ENCODE data around the gene RPL27A. TPM values are rescaled to one million over a fixed set of nuclear protein-coding genes. Genes with fewer than 3 reads are reported as not detected.

Gene RPL27A
- total and polyA plus RNA-seq, 3 experiments from 2014 or later = 1,148 to 3,471 (median 1,170) TPM

GRCh38 chr11:8720868-8721608 is 38.4 kb downstream of the RPL27A start:
- no peaks in the 10 kb centered on the region for H3K4me1 ChIP-seq (ENCODE audit: insufficient read depth, low read length)
- H3K9me3 Mint-ChIP-seq = no peaks in the 10 kb centered on the region
- H3K36me3 Mint-ChIP-seq = peaks cover 0 to 2% (median 0%) of the 10 kb centered on the region in 3 donors
- no peaks in the 10 kb centered on the region for H3K27me3 ChIP-seq (ENCODE audit: insufficient read depth, low read length, poor library complexity, severe bottlenecking)
- DNase-seq = no peak
- H3K36me3 ChIP-seq (ENCODE audit: insufficient read depth, low read length) = no peaks in the 10 kb centered on the region
- H3K27ac ChIP-seq (ENCODE audit: low read depth, low read length) = no peak overlapping the region
- peaks cover 11 to 23% of the 10 kb centered on the region in 2 donors for H3K27me3 Mint-ChIP-seq
- no peak overlapping the region for H3K4me3 Mint-ChIP-seq
- CTCF ChIA-PET = no interaction called here
- no peak overlapping the region for H3K4me3 ChIP-seq (ENCODE audit: low read length)
- POLR2A ChIA-PET = no interaction called here
- no peaks in the 10 kb centered on the region for H3K9me3 ChIP-seq (ENCODE audit: low read length)
- H3K4me1 Mint-ChIP-seq = peaks cover 0 to 8% (median 2%) of the 10 kb centered on the region in 3 donors
- H3K27ac Mint-ChIP-seq = peak overlapping the region in 1 of 8 donors; percentile 64

DNA sequence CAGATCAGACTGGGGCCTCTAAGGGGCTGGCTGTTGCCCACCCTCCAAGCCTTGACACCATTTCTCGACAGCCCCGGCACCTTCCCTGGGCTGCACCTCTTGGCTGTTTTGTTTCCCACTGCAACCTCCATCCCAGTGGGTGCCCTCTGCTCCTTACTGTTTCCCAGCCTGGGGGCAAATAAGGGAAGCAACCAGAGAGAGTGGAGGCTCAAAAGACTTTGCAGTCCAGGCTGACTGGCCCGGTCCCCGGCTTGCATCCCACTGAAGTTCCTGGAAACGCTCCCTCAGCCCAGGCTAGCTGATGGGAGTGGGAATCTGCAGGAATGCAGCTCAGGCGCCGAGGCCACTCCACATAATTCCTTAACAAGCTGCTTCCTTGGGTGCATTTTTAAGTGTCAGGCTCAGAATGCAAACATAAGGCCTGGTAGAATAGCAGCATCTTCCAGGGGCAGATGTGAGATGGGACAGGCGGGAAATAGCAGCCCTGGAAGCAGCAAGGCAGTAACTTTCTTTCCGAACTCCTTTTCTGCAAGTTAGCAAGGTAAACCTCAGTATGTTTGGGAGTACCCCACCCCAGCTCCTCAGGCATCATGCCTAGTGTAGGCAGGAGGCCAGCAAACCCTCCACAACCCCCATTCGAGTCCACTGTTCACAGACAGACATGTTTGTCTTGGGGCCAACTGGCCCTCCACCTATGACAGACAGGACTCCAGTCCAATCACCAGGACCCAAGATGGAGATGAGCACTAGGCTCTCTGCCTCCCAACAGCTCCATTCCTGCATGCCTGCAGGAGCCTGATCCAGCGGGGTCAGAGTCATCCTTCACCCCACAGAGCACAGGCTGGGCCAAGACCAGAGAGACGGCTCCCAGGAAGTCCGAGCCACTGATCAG is 39.3 kb downstream of the RPL27A start:
- no peaks in the 10 kb centered on the region for H3K9me3 ChIP-seq (ENCODE audit: low read length)
- POLR2A ChIA-PET = no interaction called here
- H3K27me3 ChIP-seq (ENCODE audit: insufficient read depth, low read length, poor library complexity, severe bottlenecking) = no peaks in the 10 kb centered on the region
- H3K9me3 Mint-ChIP-seq = no peaks in the 10 kb centered on the region
- peaks cover 0 to 8% (median 2%) of the 10 kb centered on the region in 3 donors for H3K4me1 Mint-ChIP-seq
- no peaks in the 10 kb centered on the region for H3K36me3 ChIP-seq (ENCODE audit: insufficient read depth, low read length)
- H3K4me3 ChIP-seq (ENCODE audit: low read length) = no peak overlapping the region
- no peak for DNase-seq
- CTCF ChIA-PET = no interaction called here
- H3K27ac Mint-ChIP-seq = peak overlapping the region in 1 of 8 donors; percentile 64
- H3K4me3 Mint-ChIP-seq = no peak overlapping the region
- H3K27me3 Mint-ChIP-seq = peaks cover 7 to 23% of the 10 kb centered on the region in 2 donors
- no peak overlapping the region for H3K27ac ChIP-seq (ENCODE audit: low read depth, low read length)
- H3K36me3 Mint-ChIP-seq = no peaks in the 10 kb centered on the region
- no peaks in the 10 kb centered on the region for H3K4me1 ChIP-seq (ENCODE audit: insufficient read depth, low read length)

- Mint-ChIP-seq H3K4me3 (no peak overlapping the region), H3K36me3 (no peaks in the 10 kb centered on the region), H3K27ac (no peak overlapping the region), H3K27me3 (peaks cover 7 to 23% of the 10 kb centered on the region in 2 donors), H3K4me1 (peaks cover 0 to 3% (median 0%) of the 10 kb centered on the region in 3 donors), H3K9me3 (no peaks in the 10 kb centered on the region)
- H3K4me1 ChIP-seq (ENCODE audit: insufficient read depth, low read length) = no peaks in the 10 kb centered on the region
- POLR2A ChIA-PET = no interaction called here
- CTCF ChIA-PET = no interaction called here
- no peak for DNase-seq
- no peak overlapping the region for H3K27ac ChIP-seq (ENCODE audit: low read depth, low read length)
- no peaks in the 10 kb centered on the region for H3K9me3 ChIP-seq (ENCODE audit: low read length)
- H3K27me3 ChIP-seq (ENCODE audit: insufficient read depth, low read length, poor library complexity, severe bottlenecking) = no peaks in the 10 kb centered on the region
- no peak overlapping the region for H3K4me3 ChIP-seq (ENCODE audit: low read length)
- H3K36me3 ChIP-seq (ENCODE audit: insufficient read depth, low read length) = no peaks in the 10 kb centered on the region
Measured at GRCh38 chr11:8722809-8723208, 40.2 kb downstream of the RPL27A start.

DNA sequence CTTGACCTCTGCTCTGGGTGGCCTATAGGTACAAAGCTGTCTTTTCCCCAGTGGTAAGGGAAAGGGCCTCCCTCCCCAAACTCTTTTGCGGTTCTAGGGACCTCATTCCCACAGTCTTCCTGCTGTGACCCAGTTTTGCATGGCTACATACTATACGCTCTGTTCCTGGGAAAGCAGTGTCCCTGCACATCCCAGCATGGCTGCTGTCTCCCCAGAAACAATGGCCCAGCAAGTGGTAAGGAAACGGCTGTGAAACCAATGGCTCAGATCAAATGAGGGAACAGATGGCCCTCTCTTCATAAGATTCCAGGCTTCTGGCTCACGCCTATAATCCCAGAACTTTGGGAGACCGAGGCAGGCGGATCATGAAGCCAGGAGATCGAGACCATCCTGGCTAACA is 41.1 kb downstream of the RPL27A start:
- H3K4me1 ChIP-seq (ENCODE audit: insufficient read depth, low read length) = no peaks in the 10 kb centered on the region
- no peaks in the 10 kb centered on the region for H3K36me3 ChIP-seq (ENCODE audit: insufficient read depth, low read length)
- POLR2A ChIA-PET = no interaction called here
- Mint-ChIP-seq H3K27ac (no peak overlapping the region), H3K36me3 (no peaks in the 10 kb centered on the region), H3K9me3 (no peaks in the 10 kb centered on the region), H3K4me3 (no peak overlapping the region), H3K4me1 (no peaks in the 10 kb centered on the region), H3K27me3 (peaks cover 4 to 18% of the 10 kb centered on the region in 2 donors)
- no peak overlapping the region for H3K4me3 ChIP-seq (ENCODE audit: low read length)
- H3K9me3 ChIP-seq (ENCODE audit: low read length) = no peaks in the 10 kb centered on the region
- H3K27ac ChIP-seq (ENCODE audit: low read depth, low read length) = no peak overlapping the region
- DNase-seq = no peak
- CTCF ChIA-PET = no interaction called here
- no peaks in the 10 kb centered on the region for H3K27me3 ChIP-seq (ENCODE audit: insufficient read depth, low read length, poor library complexity, severe bottlenecking)

DNA sequence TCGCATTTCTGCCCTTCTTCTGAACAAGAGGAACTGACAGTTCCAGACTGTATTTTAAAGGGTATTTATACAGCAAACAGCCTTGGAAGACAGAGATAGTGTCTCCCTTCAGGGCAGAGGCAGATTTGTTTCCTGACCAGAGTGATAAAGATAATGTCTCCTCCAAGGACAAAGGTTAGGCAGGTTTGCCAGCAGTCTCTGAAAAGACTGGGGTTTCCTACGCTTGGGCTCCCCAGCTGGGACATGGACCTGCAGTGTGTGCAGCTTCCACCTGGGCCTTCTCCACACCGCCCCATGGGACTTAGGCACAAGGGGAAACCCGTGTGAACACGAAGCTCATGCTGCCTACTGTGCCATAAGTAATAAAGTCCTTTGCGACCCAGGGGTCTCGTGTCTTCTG is 42.1 kb downstream of the RPL27A start:
- no peak for DNase-seq
- no peaks in the 10 kb centered on the region for H3K9me3 ChIP-seq (ENCODE audit: low read length)
- ChIA-PET CTCF (no interaction called here), POLR2A (no interaction called here)
- H3K27ac ChIP-seq (ENCODE audit: low read depth, low read length) = no peak overlapping the region
- Mint-ChIP-seq H3K4me3 (no peak overlapping the region), H3K36me3 (no peaks in the 10 kb centered on the region), H3K27ac (no peak overlapping the region), H3K9me3 (no peaks in the 10 kb centered on the region), H3K27me3 (peaks cover 4 to 22% of the 10 kb centered on the region in 2 donors), H3K4me1 (no peaks in the 10 kb centered on the region)
- no peaks in the 10 kb centered on the region for H3K36me3 ChIP-seq (ENCODE audit: insufficient read depth, low read length)
- H3K4me3 ChIP-seq (ENCODE audit: low read length) = no peak overlapping the region
- no peaks in the 10 kb centered on the region for H3K27me3 ChIP-seq (ENCODE audit: insufficient read depth, low read length, poor library complexity, severe bottlenecking)
- no peaks in the 10 kb centered on the region for H3K4me1 ChIP-seq (ENCODE audit: insufficient read depth, low read length)

DNA sequence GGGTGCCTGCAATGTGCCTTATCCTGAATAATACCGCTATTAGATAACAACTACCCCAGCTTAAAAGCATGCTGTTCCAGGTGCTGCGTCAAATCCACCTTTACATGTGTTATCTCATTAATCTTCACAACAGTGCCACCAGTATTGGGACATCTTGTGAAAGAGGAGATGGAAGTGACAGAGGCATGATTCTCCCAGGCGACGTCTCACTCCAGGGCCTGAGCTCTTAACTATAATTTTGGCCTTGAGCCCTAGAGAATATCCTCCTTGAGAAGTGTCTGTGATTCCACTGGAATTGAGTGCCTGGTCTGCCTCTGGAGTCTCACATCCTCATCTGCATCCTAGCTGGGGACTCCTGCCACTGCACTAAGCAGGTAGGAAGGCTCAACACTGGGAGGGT is 43.8 kb downstream of the RPL27A start:
- H3K27me3 ChIP-seq (ENCODE audit: insufficient read depth, low read length, poor library complexity, severe bottlenecking) = no peaks in the 10 kb centered on the region
- CTCF ChIA-PET = no interaction called here
- no peak overlapping the region for H3K27ac ChIP-seq (ENCODE audit: low read depth, low read length)
- H3K9me3 Mint-ChIP-seq = no peaks in the 10 kb centered on the region
- POLR2A ChIA-PET = no interaction called here
- H3K4me1 ChIP-seq (ENCODE audit: insufficient read depth, low read length) = no peaks in the 10 kb centered on the region
- no peaks in the 10 kb centered on the region for H3K9me3 ChIP-seq (ENCODE audit: low read length)
- H3K27me3 Mint-ChIP-seq = peaks cover 4 to 20% of the 10 kb centered on the region in 2 donors
- H3K4me3 Mint-ChIP-seq = no peak overlapping the region
- H3K36me3 ChIP-seq (ENCODE audit: insufficient read depth, low read length) = no peaks in the 10 kb centered on the region
- no peak overlapping the region for H3K4me3 ChIP-seq (ENCODE audit: low read length)
- no peak overlapping the region for H3K27ac Mint-ChIP-seq
- DNase-seq = no peak
- H3K4me1 Mint-ChIP-seq = no peaks in the 10 kb centered on the region
- H3K36me3 Mint-ChIP-seq = no peaks in the 10 kb centered on the region

DNA sequence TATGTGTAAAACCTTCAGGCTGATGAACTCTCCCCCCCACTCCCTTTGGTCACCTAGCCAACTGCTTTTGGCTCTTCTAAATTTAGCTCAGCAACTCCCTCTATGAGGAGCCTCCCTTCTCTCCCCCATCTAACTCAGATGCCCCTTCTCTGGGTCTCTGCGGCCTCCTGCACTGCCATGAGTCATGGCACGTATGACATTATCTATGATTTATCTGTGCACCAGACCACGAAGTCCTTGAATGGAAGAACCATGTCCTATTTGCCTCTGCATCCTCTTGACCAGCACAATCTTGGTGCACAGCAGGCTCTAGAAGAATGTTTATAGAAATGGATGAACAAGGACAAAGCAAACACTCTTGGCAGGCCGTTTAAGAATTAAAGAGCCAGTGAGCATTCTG is 46.0 kb downstream of the RPL27A start:
- Histone ChIP-seq H3K4me3 (ENCODE audit: low read length) (no peak overlapping the region), H3K27ac (ENCODE audit: low read depth, low read length) (no peak overlapping the region), H3K27me3 (ENCODE audit: insufficient read depth, low read length, poor library complexity, severe bottlenecking) (no peaks in the 10 kb centered on the region), H3K36me3 (ENCODE audit: insufficient read depth, low read length) (no peaks in the 10 kb centered on the region), H3K4me1 (ENCODE audit: insufficient read depth, low read length) (no peaks in the 10 kb centered on the region), H3K9me3 (ENCODE audit: low read length) (no peaks in the 10 kb centered on the region)
- no peak overlapping the region for H3K27ac Mint-ChIP-seq
- H3K36me3 Mint-ChIP-seq = no peaks in the 10 kb centered on the region
- ChIA-PET CTCF (no interaction called here), POLR2A (no interaction called here)
- H3K4me3 Mint-ChIP-seq = no peak overlapping the region
- no peak for DNase-seq
- H3K4me1 Mint-ChIP-seq = no peaks in the 10 kb centered on the region
- H3K27me3 Mint-ChIP-seq = peaks cover 0 to 6% of the 10 kb centered on the region in 2 donors
- no peaks in the 10 kb centered on the region for H3K9me3 Mint-ChIP-seq

DNA sequence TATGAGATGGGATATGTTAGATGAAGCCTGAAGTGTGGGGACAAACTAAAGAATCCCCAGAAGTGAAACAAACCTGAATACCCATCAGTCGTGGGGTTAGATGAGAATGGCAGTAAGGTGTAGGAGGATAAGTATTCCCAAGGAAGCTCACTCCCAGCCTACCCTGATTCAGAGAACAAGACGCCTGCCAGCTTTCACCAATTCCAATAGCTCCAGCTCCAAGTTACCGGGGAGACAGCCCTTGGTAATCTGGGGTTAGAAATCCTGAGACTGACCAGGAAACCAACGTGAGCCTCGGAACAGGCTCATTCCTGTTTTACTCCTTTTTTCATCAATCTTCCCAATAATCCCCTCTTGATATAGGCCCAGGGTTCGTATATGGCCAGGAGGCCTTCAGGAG is 46.5 kb downstream of the RPL27A start:
- H3K36me3 Mint-ChIP-seq = no peaks in the 10 kb centered on the region
- Histone ChIP-seq H3K27me3 (ENCODE audit: insufficient read depth, low read length, poor library complexity, severe bottlenecking) (no peaks in the 10 kb centered on the region), H3K4me1 (ENCODE audit: insufficient read depth, low read length) (no peaks in the 10 kb centered on the region), H3K9me3 (ENCODE audit: low read length) (no peaks in the 10 kb centered on the region), H3K36me3 (ENCODE audit: insufficient read depth, low read length) (no peaks in the 10 kb centered on the region), H3K27ac (ENCODE audit: low read depth, low read length) (no peak overlapping the region), H3K4me3 (ENCODE audit: low read length) (no peak overlapping the region)
- POLR2A ChIA-PET = interaction anchor here (0.5 kb wide), 1 partner anchor 15 kb away, joined by 8 read pairs; no protein-coding TSS in a partner anchor
- CTCF ChIA-PET = no interaction called here
- H3K4me1 Mint-ChIP-seq = no peaks in the 10 kb centered on the region
- peak overlapping the region in 1 of 8 donors; percentile 6 for H3K27ac Mint-ChIP-seq
- peaks cover 0 to 6% of the 10 kb centered on the region in 2 donors for H3K27me3 Mint-ChIP-seq
- H3K9me3 Mint-ChIP-seq = no peaks in the 10 kb centered on the region
- DNase-seq = no peak
- H3K4me3 Mint-ChIP-seq = no peak overlapping the region
